HL-60/S4 treated with retinoic acid at 250 ng/mL for 4 days and 3 days (cell line): ENCODE data around the gene CELA1.

Experiments used
- in situ Hi-C: fragments of 300-500 bp; cut with MboI; formaldehyde crosslinking; loops from 2 replicates; pipeline ENCODE4 v1.7.0; 2022; ENCODE audit warnings: low sequenced_read_pairs

Gene CELA1

GRCh38 chr12:51377099-51377984 lies 30.9 kb upstream of the CELA1 start:
- in situ Hi-C loops, result no loop called here

- in situ Hi-C loops, result no loop called here
These were observed 28.4 kb upstream of the CELA1 start for GRCh38 chr12:51374856-51375255.

DNA sequence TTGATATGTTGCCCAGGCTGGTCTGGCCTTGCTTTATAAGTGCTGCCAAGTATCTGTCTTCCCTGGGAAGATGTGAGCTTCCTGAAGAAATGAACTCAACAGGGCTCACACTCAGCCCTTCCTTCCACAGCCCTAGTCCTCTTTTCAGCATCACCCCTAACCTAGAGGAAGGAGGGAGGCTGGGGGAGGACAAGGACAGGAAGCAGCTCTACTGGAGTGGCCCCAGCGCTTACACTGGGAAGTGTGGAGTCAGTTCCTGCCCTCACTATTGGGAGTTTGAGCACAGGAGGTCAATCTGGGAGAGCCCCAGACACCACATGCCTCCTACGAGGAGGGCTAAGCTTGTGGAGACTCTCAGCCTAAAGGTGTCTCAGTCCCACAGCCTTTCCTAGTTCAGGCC lies 27.9 kb upstream of the CELA1 start:
- in situ Hi-C loops, result no loop called here

GRCh38 chr12:51373187-51373586 lies 26.7 kb upstream of the CELA1 start:
- in situ Hi-C loops, result no loop called here

GRCh38 chr12:51372021-51372420 lies 25.5 kb upstream of the CELA1 start:
- in situ Hi-C loops, result no loop called here

DNA sequence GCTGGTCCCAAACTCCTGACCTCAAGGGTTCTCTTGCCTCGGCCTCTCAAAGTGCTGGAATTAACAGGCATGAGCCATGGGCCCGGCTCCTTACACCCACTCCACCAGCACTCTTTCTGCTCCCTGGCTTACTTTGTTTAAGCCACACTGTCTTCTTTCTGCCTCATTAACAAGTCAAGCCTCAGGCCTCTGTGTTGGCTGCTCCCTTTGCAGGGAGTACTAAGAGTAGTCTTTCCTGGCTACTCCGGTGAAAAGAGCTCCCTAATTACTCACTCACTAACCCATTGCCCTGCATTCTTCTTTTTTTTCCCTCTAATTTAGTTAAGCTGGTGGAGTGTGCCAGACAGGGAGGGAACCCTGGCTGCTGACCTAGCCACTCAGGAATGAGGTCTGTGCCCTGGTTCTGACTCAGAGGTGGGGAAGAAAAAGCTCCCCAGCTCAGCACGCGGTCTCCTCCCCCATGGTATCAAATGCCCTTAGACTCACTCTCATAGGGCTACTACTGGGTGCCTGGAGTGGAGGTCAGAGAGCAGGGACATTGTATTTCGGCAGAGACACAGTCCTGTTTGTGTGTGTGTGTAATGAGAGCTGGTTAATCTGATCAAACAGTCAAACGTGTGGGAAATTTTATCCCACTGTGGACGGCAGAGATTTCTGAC lies 24.9 kb upstream of the CELA1 start:
- in situ Hi-C loops, result no loop called here

DNA sequence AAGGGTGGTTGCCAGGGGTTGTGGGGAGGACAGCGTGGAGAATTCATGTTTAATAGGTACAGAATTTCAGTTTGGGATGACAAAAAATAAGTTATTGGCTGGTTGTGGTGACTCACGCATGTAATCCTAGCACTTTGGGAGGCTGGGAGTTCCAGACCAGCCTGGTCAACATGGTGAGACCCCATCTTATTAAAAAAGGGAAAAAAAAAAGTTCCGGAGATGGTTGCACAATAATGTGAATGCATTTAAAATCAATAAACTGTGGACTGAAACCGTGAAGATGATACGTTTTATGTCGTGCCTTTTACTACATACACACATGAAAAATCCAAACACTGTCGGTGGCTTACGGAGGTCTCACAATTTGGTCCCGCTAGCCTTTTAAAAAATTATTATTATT lies 24.2 kb upstream of the CELA1 start:
- in situ Hi-C loops, result no loop called here

- in situ Hi-C loops, result no loop called here
These were observed 23.1 kb upstream of the CELA1 start for GRCh38 chr12:51369581-51369980.

DNA sequence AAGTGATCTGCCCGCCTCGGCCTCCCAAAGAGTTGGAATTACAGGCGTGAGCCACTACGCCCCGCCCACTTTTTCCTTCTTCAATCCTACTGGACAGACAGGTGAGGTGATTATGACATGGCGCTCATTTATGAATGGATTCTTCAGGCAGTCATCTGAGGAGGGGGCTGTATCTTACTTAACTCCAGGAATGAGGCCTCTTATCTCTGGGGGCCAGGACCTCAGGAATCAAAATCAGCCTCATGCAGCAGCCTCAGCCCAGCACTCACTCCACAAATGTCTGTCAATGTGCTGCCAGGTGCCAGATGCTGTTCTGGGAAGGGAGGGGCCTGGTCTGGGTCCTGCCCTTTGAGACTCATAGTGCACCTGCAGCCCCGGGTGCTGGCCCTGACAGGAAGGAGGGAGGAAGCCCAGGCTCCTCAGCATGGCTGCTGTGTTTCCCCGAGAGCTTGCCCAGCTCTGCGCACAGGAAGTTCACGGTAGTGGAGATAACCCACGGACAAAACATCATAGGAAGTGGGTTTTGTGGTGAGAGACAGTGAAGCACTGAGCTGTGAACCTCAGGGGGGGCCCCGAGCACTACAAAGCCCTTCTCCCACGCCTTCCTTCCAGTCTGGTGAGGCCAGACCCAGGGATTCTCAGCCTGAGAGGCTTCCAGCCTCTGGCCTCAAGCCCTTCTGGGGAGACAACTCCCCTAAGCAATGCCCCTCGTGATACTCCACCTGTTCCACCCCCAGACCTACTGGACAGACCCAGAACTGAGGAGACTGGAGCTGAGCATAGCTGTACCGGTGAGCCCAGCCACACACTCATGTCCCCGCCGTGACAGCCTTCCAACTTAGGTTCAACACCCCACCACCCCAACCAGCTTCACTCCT lies 22.4 kb upstream of the CELA1 start:
- in situ Hi-C loops, result no loop called here

DNA sequence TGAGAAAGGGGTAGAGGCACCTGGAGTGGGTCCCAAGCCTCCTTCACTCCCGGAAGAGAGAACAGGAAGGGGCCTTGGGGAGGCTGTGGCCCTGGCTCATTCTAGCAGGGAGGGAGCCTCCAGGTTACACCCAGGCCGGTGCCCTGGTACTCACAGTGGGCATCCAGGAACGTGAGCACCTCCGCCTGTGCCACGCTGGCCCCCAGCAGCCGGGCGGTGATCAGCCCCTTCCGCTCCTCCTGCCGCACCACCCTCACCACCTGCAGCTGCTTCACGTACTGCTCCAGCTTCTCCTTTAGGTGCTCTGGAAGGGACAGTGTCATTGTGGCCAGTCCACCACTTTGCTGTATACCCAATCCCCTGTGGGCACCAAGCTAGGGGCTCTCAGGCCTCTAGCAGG lies 18.8 kb upstream of the CELA1 start:
- in situ Hi-C loops, result no loop called here

DNA sequence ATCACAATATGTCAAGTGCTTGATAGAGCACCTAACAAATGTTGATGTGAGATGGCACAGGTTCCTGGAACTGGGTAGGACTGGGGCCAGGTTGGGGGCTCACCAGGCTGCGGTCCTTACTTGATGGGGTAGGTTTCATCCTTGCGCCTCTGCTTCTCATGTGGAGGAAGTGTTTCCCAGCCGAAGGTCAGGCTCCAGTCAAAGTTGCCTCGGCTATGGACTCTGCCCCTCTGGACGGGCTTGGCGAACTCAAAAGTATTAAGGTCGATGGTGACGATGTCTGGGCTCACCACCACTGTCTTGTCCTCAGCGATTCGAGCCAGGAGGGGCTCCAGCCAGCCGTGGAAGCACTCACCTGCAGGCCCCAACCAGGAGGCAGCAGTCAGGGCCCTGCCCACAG lies 17.5 kb upstream of the CELA1 start:
- in situ Hi-C loops, result no loop called here

- in situ Hi-C loops, result no loop called here
These were observed 16.4 kb upstream of the CELA1 start for GRCh38 chr12:51362747-51363342.

- in situ Hi-C loops, result no loop called here
These were observed 15.8 kb upstream of the CELA1 start for GRCh38 chr12:51362307-51362706.

- in situ Hi-C loops, result no loop called here
These were observed 14.9 kb upstream of the CELA1 start for GRCh38 chr12:51361161-51362016.

DNA sequence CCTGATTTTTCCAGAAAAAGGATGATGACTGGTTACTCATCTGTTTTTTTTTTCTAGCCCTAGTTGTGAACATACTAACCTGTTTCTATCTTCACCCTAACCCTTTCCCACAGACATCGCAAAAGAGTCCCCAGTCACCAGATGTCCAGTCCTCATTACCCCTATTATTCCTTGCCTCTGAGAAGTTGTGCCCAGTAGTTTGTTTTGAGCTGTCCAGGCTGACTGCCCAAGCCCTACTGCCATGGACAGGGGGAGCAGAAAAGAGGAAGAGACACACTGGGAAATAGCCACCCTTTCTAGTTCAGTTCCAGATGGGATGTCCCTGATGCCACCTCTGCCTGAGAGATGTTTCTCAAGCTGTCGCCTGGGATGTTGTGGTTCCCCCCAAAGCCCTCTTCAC lies 13.8 kb upstream of the CELA1 start:
- in situ Hi-C loops, result no loop called here

- in situ Hi-C loops, result no loop called here
These were observed 13.4 kb upstream of the CELA1 start for GRCh38 chr12:51359851-51360250.

DNA sequence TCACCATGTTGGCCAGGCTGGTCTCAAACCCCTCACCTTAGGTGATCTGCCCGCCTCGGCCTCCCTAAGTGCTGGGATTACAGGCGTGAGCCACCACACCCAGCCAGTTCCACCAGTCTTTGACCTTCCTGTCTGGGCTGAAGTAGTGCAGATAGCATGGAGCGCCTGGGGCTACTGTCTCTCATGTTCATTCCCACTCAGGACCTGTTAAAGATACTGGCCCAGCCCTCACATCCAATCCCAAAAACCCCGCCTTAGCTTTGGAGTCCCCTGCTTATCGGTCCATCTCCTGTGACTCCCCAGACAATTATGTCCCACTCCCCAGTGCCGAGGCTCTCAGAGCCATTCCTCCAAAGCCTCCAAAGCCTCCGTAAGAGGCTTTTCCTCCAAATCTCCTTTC lies 12.0 kb upstream of the CELA1 start:
- in situ Hi-C loops, result no loop called here

- in situ Hi-C loops, result no loop called here
These were observed 11.0 kb upstream of the CELA1 start for GRCh38 chr12:51357374-51358047.

- in situ Hi-C loops, result no loop called here
These were observed 5.5 kb upstream of the CELA1 start for GRCh38 chr12:51351913-51352532.
